Stimulated activated CD4-positive, alpha-beta T cell treated with anti-CD3 and anti-CD28 coated beads, Interleukin-2, amount 100 ng/mL, for 24 hours (primary cell): Measurements from ENCODE around the gene OR7D2.

Experiments used
- DNase-seq, 2 donors: peaks; one replicate each; pipeline ENCODE4 v3.0.0-alpha.2; 2020

Gene OR7D2

DNA sequence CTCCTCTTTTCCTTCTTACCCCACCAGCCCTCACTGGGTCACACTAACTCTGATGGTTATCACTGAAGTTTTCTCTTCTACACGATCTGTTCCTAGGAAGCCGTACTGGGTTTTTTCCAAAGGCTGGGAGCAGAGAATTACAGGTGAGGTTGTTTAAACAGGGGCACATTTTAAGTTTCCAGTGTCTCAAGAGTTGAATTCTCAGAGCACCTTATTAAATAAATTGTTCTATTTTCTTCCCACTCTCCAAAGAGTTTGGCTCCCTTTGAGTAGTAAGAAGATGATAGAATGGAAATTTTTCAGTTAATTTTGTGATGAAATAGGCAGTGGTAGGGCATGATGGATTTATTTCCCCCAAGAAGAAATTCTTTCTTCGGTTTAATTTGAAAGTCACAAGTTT lies 40.7 kb downstream of the OR7D2 start, which contains the start of gene OR7D4:
OR7D4 (minus strand) TSS at position 101 of the 400 bp plus-strand sequence. CDS start 4,752 bp downstream, outside the sequence.
- DNase-seq, result no peak
